Smooth muscle cell of the brain vasculature (primary cell): ENCODE results near the gene RPL22L1.
"Not testable (repeated sequence)": the region's sequence is repeated elsewhere in the genome, so short reads cannot be mapped to it uniquely, and the experiment has no call there.

Source experiments
- DNase-seq: peaks from one replicate; pipeline ENCODE4 v3.0.0-alpha.2; 2012; ENCODE audit warnings: low read depth, low spot score

RPL22L1 gene

DNA sequence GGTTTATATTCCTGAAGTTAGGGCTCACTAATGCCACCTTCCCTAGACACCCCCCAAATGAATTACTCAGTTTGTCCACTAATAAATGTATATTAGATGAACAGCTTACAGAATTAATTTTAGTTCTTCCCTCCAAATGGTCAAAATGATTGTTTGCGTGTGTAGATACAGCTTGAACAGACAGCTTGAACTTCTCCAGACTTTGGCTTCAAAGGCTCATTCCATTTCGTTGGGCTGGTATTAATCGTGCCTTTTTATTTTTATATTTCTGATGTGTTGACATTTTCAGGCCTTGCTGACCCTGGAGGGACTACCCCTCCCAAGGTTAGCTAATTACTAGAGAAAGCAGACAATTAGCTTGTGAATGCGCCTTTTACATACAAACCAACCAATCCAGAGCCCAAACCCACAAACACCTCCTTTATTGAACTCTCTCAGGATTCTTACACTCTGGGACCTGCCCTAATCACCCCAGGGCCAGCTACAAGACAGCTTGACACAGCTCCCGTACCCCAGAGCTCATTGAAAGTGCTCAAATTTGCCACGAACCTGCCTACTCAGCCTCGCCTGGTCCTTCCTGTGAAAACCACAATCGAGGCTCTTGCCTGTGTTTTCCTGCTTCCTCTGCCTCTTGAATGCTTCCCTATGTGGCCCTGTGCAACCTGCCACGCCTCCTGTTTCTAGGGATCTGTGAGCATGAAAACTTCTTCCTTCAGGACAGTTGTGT, 40.3 kb downstream of the RPL22L1 start:
- no peak for DNase-seq

DNA sequence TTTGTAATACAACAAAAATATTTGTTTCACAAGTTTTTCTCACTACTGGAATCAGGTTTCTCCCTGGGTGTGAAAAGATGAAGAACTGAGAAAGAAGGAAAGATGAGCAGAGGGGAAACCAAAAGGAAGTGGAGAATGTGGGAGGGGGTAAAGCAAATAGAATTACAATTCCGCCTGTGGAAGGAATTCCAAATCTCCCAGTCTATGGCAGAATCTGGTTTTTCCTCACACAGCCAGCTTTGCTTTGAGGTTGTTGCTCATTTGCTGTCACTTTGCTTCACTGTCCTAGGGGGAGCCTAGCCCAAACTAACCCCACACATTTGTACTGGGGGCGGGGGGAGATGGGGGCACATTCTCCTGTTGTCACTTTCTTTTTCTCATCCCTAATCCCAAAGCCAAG, 43.9 kb downstream of the RPL22L1 start:
- DNase-seq, result no peak

GRCh38 chr3:170823562-170823961, 46.4 kb downstream of the RPL22L1 start:
- not testable (repeated sequence) for DNase-seq

GRCh38 chr3:170818325-170818724, 51.7 kb downstream of the RPL22L1 start:
- DNase-seq, result not testable (repeated sequence)

DNA sequence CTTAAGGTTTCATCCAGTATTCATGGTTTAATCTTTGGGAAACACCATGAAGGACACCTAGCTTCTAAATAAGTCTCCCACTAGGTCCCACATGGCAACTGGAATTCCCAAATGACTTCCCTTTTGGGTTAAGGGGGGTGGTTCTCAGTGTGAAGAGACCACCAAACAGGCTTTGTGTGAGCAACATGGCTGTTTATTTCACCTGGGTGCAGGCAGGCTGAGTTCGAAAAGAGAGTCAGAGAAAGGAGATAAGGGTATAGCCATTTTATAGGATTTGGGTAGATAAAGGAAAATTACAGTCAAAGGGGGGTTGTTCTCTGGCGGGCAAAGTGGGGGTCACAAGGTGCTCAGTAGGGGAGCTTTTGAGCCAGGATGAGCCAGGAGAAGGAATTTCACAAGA, 52.5 kb downstream of the RPL22L1 start:
- DNase-seq, result not testable (repeated sequence)

DNA sequence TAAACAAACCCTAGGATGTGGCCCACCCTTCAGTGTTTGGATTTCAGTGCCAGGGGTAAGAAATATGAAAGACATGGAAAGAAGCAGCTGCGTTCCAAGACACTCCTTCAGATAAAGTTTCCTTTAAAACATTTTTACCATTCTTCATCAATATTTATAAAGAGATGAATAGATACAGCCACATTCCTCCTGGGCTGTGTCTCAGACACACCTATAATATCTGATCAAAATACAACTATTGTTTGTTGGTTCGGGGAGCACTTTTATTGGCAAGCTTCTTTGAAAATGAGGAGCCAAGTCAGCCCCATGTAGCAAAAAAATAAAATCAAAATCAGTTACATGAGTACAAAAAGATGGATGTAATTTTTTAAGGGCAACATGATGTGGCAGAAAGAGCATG, 53.2 kb downstream of the RPL22L1 start:
- no peak for DNase-seq

DNA sequence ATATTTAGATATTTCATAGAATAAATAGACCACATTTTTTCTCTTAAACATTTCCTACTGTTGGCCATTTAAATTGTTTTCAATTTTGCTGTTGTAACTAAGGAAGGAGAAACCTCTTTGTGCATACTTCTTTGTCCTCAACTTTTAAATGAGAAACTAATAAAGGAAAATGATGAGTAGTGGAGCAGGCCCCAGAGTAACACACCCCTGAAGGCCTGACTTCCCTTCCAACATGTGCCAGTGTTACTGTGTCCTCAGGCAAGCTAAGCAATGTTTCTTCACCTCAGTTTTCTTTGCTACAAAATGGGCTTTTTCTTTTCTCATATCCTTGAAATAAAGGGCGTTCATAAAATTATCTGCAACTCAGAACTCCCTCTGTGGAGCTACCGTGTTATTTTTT, 53.7 kb downstream of the RPL22L1 start:
- DNase-seq, result no peak

- no peak for DNase-seq
Observed at GRCh38 chr3:170815936-170816335, 54.1 kb downstream of the RPL22L1 start.

- DNase-seq, result no peak
Observed at GRCh38 chr3:170815340-170815739, 54.7 kb downstream of the RPL22L1 start.
